ENCODE results near the gene RBM28.

RBM28 gene

GRCh38 chr7:128303643-128304042, 40.1 kb downstream of the RBM28 start:
- TF ChIP-seq, protein P1, sequence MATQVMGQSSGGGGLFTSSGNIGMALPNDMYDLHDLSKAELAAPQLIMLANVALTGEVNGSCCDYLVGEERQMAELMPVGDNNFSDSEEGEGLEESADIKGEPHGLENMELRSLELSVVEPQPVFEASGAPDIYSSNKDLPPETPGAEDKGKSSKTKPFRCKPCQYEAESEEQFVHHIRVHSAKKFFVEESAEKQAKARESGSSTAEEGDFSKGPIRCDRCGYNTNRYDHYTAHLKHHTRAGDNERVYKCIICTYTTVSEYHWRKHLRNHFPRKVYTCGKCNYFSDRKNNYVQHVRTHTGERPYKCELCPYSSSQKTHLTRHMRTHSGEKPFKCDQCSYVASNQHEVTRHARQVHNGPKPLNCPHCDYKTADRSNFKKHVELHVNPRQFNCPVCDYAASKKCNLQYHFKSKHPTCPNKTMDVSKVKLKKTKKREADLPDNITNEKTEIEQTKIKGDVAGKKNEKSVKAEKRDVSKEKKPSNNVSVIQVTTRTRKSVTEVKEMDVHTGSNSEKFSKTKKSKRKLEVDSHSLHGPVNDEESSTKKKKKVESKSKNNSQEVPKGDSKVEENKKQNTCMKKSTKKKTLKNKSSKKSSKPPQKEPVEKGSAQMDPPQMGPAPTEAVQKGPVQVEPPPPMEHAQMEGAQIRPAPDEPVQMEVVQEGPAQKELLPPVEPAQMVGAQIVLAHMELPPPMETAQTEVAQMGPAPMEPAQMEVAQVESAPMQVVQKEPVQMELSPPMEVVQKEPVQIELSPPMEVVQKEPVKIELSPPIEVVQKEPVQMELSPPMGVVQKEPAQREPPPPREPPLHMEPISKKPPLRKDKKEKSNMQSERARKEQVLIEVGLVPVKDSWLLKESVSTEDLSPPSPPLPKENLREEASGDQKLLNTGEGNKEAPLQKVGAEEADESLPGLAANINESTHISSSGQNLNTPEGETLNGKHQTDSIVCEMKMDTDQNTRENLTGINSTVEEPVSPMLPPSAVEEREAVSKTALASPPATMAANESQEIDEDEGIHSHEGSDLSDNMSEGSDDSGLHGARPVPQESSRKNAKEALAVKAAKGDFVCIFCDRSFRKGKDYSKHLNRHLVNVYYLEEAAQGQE (IDR thresholded peaks at IDR 0.05; ENCODE audit: low read depth) = no peak
- TF ChIP-seq RAD21 (IDR thresholded peaks at IDR 0.05; ENCODE audit: low read depth) = no peak
- TF ChIP-seq FOXM1 (IDR thresholded peaks at IDR 0.05; ENCODE audit: borderline replicate concordance, low read depth) = no peak
- no peak for TF ChIP-seq CEBPB (IDR thresholded peaks at IDR 0.05)
- TF ChIP-seq MAX (IDR thresholded peaks at IDR 0.05) = no peak
- TF ChIP-seq EGR1 (IDR thresholded peaks at IDR 0.05) = no peak
- TF ChIP-seq YY1 (IDR thresholded peaks at IDR 0.05; ENCODE audit: low read depth) = no peak
- TF ChIP-seq ZBTB7A (IDR thresholded peaks at IDR 0.05; ENCODE audit: low read depth) = no peak
- TF ChIP-seq TAF1 (IDR thresholded peaks at IDR 0.05; ENCODE audit: low read depth) = no peak
- TF ChIP-seq TCF12 (IDR thresholded peaks at IDR 0.05; ENCODE audit: low read depth) = no peak
- TF ChIP-seq CREB1 (IDR thresholded peaks at IDR 0.05; ENCODE audit: low read depth) = no peak
- no peak for TF ChIP-seq EP300 (IDR thresholded peaks at IDR 0.05; ENCODE audit: borderline replicate concordance)
- TF ChIP-seq, protein P2, sequence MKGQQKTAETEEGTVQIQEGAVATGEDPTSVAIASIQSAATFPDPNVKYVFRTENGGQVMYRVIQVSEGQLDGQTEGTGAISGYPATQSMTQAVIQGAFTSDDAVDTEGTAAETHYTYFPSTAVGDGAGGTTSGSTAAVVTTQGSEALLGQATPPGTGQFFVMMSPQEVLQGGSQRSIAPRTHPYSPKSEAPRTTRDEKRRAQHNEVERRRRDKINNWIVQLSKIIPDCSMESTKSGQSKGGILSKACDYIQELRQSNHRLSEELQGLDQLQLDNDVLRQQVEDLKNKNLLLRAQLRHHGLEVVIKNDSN (IDR thresholded peaks at IDR 0.05) = no peak
- no peak for TF ChIP-seq TEAD4 (IDR thresholded peaks at IDR 0.05)
- TF ChIP-seq NFIC (IDR thresholded peaks at IDR 0.05) = no peak

DNA sequence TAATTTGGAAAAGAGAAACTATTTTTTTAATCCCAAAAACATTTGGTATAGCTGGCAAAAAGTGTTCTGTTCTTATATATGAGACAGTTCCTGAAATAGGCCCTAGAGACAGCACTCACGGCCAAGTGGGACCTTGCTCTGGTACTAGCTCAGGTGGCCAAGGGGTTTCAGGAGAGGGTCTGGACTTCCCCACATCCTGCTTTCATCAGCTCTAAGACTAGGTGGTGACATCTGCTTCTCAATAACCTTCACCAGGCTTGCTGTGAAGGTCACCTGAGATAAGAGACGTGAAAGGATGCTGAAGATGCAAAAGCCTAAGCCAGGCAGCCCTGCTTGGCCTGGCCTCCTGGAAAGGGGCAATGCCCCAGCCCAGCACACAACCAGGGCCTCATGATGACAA, 40.6 kb downstream of the RBM28 start:
- TF ChIP-seq ZBTB7A (IDR thresholded peaks at IDR 0.05; ENCODE audit: low read depth) (no peak), YY1 (IDR thresholded peaks at IDR 0.05; ENCODE audit: low read depth) (no peak)

GRCh38 chr7:128302139-128302538, 41.6 kb downstream of the RBM28 start:
- no peak for TF ChIP-seq NFIC (IDR thresholded peaks at IDR 0.05)
- no peak for TF ChIP-seq YY1 (IDR thresholded peaks at IDR 0.05; ENCODE audit: low read depth)
- no peak for TF ChIP-seq MAX (IDR thresholded peaks at IDR 0.05)
- no peak for TF ChIP-seq FOXM1 (IDR thresholded peaks at IDR 0.05; ENCODE audit: borderline replicate concordance, low read depth)
- TF ChIP-seq, protein P1 (IDR thresholded peaks at IDR 0.05; ENCODE audit: low read depth) = no peak
- TF ChIP-seq EP300 (IDR thresholded peaks at IDR 0.05; ENCODE audit: borderline replicate concordance) = no peak
- TF ChIP-seq ZBTB7A (IDR thresholded peaks at IDR 0.05; ENCODE audit: low read depth) = no peak
- no peak for TF ChIP-seq TAF1 (IDR thresholded peaks at IDR 0.05; ENCODE audit: low read depth)
- no peak for TF ChIP-seq TEAD4 (IDR thresholded peaks at IDR 0.05)
- no peak for TF ChIP-seq EGR1 (IDR thresholded peaks at IDR 0.05)
- TF ChIP-seq RAD21 (IDR thresholded peaks at IDR 0.05; ENCODE audit: low read depth) = no peak

DNA sequence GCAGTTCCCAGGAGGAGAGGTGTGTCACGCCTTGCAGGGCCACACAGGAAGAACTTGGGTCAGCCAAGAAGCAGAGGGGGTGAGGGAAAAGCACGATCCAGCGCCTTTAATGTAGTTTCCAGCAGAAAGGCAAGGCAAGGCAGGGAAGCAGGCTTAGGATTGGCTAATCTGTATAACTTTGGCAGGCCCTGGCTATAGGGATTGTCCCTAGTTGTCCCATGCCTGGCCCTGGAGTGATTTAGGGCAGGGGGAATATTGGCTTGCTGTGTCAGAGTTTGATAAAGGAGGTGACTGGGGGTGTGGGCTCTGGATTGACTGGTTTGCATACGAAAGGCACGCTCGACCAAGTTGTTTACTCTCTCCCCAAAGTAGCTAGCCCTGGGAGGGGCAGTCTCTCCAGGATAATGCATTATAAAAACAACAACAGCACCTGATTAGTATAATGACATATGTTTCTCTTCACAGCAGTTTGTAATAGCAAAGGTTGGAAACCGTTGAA, 44.5 kb downstream of the RBM28 start:
- TF ChIP-seq, protein P2 (IDR thresholded peaks at IDR 0.05) = no peak
- TF ChIP-seq EP300 (IDR thresholded peaks at IDR 0.05; ENCODE audit: borderline replicate concordance) (no peak), TAF1 (IDR thresholded peaks at IDR 0.05; ENCODE audit: low read depth) (no peak), EGR1 (IDR thresholded peaks at IDR 0.05) (no peak), YY1 (IDR thresholded peaks at IDR 0.05; ENCODE audit: low read depth) (no peak)

DNA sequence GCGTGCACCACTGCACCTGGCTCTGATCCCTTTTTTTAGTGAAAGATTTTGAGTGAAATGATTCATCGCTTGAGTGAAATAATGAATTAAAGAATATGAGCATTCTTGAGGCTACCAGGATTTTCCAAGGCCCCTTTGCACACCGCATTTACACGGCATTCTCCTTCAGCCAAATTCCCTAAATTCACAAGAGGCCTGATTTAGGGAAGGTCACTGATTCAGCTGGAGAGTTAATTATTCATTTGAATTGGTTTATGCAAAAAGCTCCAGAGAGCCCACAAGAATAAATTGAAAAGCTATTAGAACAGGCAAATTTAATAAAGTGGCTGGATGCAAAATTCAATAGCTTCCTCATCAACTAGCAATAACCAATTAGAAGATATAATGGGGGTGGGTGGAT, 56.2 kb downstream of the RBM28 start:
- TF ChIP-seq NFIC (IDR thresholded peaks at IDR 0.05) = no peak
- no peak for TF ChIP-seq EP300 (IDR thresholded peaks at IDR 0.05; ENCODE audit: borderline replicate concordance)
- TF ChIP-seq TAF1 (IDR thresholded peaks at IDR 0.05; ENCODE audit: low read depth) = no peak
- no peak for TF ChIP-seq TCF12 (IDR thresholded peaks at IDR 0.05; ENCODE audit: low read depth)
- TF ChIP-seq MAX (IDR thresholded peaks at IDR 0.05) = no peak
- no peak for TF ChIP-seq RAD21 (IDR thresholded peaks at IDR 0.05; ENCODE audit: low read depth)
- no peak for TF ChIP-seq ZBTB7A (IDR thresholded peaks at IDR 0.05; ENCODE audit: low read depth)

DNA sequence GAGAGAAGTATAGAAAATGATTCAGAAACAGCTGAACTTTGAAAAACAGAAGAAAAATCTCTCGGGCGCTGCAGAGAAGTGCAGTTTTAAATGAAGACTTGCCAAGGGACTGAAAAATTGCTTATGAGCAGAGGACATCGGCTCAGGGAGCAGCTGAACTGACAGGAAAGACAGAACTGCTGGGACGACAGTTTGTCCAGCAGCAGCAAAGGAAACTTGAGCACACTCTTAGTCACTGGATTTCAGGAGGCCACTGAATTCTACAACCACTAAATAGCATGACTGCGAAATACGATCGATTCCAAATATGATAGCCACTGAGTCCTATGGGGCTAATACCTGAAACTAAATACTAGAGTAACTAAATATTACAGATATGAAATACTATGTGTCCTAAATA, 59.6 kb downstream of the RBM28 start:
- TF ChIP-seq ZBTB7A (IDR thresholded peaks at IDR 0.05; ENCODE audit: low read depth) (no peak), MAX (IDR thresholded peaks at IDR 0.05) (no peak), TEAD4 (IDR thresholded peaks at IDR 0.05) (no peak), RAD21 (IDR thresholded peaks at IDR 0.05; ENCODE audit: low read depth) (no peak), TCF12 (IDR thresholded peaks at IDR 0.05; ENCODE audit: low read depth) (no peak), FOXM1 (IDR thresholded peaks at IDR 0.05; ENCODE audit: borderline replicate concordance, low read depth) (no peak), YY1 (IDR thresholded peaks at IDR 0.05; ENCODE audit: low read depth) (no peak), NFIC (IDR thresholded peaks at IDR 0.05) (no peak), CREB1 (IDR thresholded peaks at IDR 0.05; ENCODE audit: low read depth) (no peak), EP300 (IDR thresholded peaks at IDR 0.05; ENCODE audit: borderline replicate concordance) (no peak), EGR1 (IDR thresholded peaks at IDR 0.05) (no peak), TAF1 (IDR thresholded peaks at IDR 0.05; ENCODE audit: low read depth) (no peak)
- TF ChIP-seq, protein P1 (IDR thresholded peaks at IDR 0.05; ENCODE audit: low read depth) = no peak
